Glutamatergic neuron (in vitro differentiated cells): ENCODE results near the gene EXOC4. TPM values are rescaled to one million over a fixed set of nuclear protein-coding genes. Genes with fewer than 3 reads are reported as not detected.
A peak's percentile ranks its signal among the peaks of the same experiment; 100 is the strongest.

Experiments used
- DNase-seq: peaks from one replicate; pipeline ENCODE4 v3.0.0; 2022
- H3K27ac Mint-ChIP-seq: one replicate; pipeline ENCODE4 v1.8.0; 2020; ENCODE audit warnings: mild to moderate bottlenecking, mixed read lengths, inconsistent platforms; ENCODE audit not compliant: unreplicated experiment
- H3K27me3 Mint-ChIP-seq: one replicate; pipeline ENCODE4 v1.8.0; 2020; ENCODE audit warnings: mild to moderate bottlenecking, moderate library complexity, mixed read lengths, inconsistent platforms; ENCODE audit not compliant: unreplicated experiment
- H3K36me3 Mint-ChIP-seq: one replicate; pipeline ENCODE4 v1.8.0; 2020; ENCODE audit warnings: mild to moderate bottlenecking, mixed read lengths, inconsistent platforms; ENCODE audit not compliant: unreplicated experiment
- H3K4me1 Mint-ChIP-seq: one replicate; pipeline ENCODE4 v1.8.0; 2020; ENCODE audit warnings: mild to moderate bottlenecking, low read depth, mixed read lengths, inconsistent platforms; ENCODE audit not compliant: unreplicated experiment
- H3K4me3 Mint-ChIP-seq: one replicate; pipeline ENCODE4 v1.8.0; 2020; ENCODE audit warnings: mild to moderate bottlenecking, mixed read lengths, inconsistent platforms; ENCODE audit not compliant: unreplicated experiment
- H3K9me3 Mint-ChIP-seq: one replicate; pipeline ENCODE4 v1.8.0; 2020; ENCODE audit warnings: mild to moderate bottlenecking, moderate library complexity, mixed read lengths, inconsistent platforms; ENCODE audit not compliant: unreplicated experiment
- CTCF ChIP-seq: fragments of 200-600 bp; sonication (generic); IDR thresholded peaks from one replicate; pipeline ENCODE4 v1.5.0; 2021; ENCODE audit not compliant: partially characterized antibody, unreplicated experiment
- total RNA-seq: library from RNA; stranded (reverse); fragmentation: NEBNext Ultra II Directional; extraction: Animal tissue kit (Norgen Biotek cat#: 25700); gene quantifications from one replicate; pipeline ENCODE4 v1.2.1, GENCODE V29; 2021; ENCODE audit not compliant: unreplicated experiment

The EXOC4 gene
- total RNA-seq, 1 donor from 2014 or later: 73.8 TPM

DNA sequence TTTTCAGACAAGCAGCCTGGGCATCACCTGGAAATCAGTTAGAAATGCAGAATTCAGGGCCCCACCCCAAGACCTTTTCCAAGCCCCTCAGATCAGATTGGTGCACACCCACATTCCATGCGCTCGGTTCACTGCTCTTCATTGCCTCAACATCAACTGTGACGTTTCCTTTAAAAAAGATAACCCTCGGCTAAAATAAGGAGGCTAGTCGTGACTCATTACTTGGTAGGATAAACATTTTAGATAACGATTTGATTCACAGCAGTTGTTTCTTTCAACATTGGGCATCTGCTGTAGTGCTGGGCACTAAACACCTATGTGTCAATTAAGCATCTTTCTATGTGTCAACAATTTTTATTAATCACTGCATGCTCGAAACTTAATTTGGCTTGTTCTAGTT lies 683.2 kb downstream of the EXOC4 start:
- Mint-ChIP-seq H3K9me3 (peaks cover 2% of the 10 kb centered on the region), H3K4me1 (peaks cover 27% of the 10 kb centered on the region), H3K36me3 (no peaks in the 10 kb centered on the region), H3K27me3 (no peaks in the 10 kb centered on the region), H3K4me3 (no peak overlapping the region), H3K27ac (no peak overlapping the region)
- DNase-seq: no peak
- TF ChIP-seq CTCF: no peak

GRCh38 chr7:133937786-133938185 lies 684.9 kb downstream of the EXOC4 start:
- TF ChIP-seq CTCF: no peak
- no peaks in the 10 kb centered on the region for H3K36me3 Mint-ChIP-seq
- peaks cover 28% of the 10 kb centered on the region for H3K4me1 Mint-ChIP-seq
- no peaks in the 10 kb centered on the region for H3K27me3 Mint-ChIP-seq
- DNase-seq: no peak
- H3K27ac Mint-ChIP-seq: no peak overlapping the region
- H3K9me3 Mint-ChIP-seq: peaks cover 3% of the 10 kb centered on the region
- H3K4me3 Mint-ChIP-seq: no peak overlapping the region

- DNase-seq: no peak
- no peaks in the 10 kb centered on the region for H3K36me3 Mint-ChIP-seq
- H3K27ac Mint-ChIP-seq: peak overlapping the region; percentile 83
- no peak for TF ChIP-seq CTCF
- peaks cover 3% of the 10 kb centered on the region for H3K9me3 Mint-ChIP-seq
- peak overlapping the region; percentile 30 for H3K4me3 Mint-ChIP-seq
- peaks cover 19% of the 10 kb centered on the region for H3K4me1 Mint-ChIP-seq
- no peaks in the 10 kb centered on the region for H3K27me3 Mint-ChIP-seq
Observed at GRCh38 chr7:133940368-133940767, 687.5 kb downstream of the EXOC4 start.

- Mint-ChIP-seq H3K27me3 (no peaks in the 10 kb centered on the region), H3K4me3 (no peak overlapping the region), H3K27ac (no peak overlapping the region), H3K36me3 (no peaks in the 10 kb centered on the region), H3K4me1 (peaks cover 19% of the 10 kb centered on the region), H3K9me3 (peaks cover 3% of the 10 kb centered on the region)
- no peak for TF ChIP-seq CTCF
- DNase-seq: no peak
Observed at GRCh38 chr7:133941496-133941895, 688.6 kb downstream of the EXOC4 start.

- Mint-ChIP-seq H3K4me3 (no peak overlapping the region), H3K4me1 (peaks cover 30% of the 10 kb centered on the region)
Observed at GRCh38 chr7:133945497-133945896, 692.6 kb downstream of the EXOC4 start.

More at GRCh38 chr7:133945497-133945896, 692.6 kb downstream of the EXOC4 start:
- no peak overlapping the region for H3K27ac Mint-ChIP-seq
- DNase-seq: no peak
- H3K9me3 Mint-ChIP-seq: peaks cover 5% of the 10 kb centered on the region
- H3K27me3 Mint-ChIP-seq: no peaks in the 10 kb centered on the region
- TF ChIP-seq CTCF: no peak
- no peaks in the 10 kb centered on the region for H3K36me3 Mint-ChIP-seq
